ENCODE data around the gene ZBTB1.

GRCh38 chr14:64463195-64463594, 41.4 kb upstream of the ZBTB1 start:
- TF ChIP-seq, protein P1, sequence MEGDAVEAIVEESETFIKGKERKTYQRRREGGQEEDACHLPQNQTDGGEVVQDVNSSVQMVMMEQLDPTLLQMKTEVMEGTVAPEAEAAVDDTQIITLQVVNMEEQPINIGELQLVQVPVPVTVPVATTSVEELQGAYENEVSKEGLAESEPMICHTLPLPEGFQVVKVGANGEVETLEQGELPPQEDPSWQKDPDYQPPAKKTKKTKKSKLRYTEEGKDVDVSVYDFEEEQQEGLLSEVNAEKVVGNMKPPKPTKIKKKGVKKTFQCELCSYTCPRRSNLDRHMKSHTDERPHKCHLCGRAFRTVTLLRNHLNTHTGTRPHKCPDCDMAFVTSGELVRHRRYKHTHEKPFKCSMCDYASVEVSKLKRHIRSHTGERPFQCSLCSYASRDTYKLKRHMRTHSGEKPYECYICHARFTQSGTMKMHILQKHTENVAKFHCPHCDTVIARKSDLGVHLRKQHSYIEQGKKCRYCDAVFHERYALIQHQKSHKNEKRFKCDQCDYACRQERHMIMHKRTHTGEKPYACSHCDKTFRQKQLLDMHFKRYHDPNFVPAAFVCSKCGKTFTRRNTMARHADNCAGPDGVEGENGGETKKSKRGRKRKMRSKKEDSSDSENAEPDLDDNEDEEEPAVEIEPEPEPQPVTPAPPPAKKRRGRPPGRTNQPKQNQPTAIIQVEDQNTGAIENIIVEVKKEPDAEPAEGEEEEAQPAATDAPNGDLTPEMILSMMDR (IDR thresholded peaks at IDR 0.05; ENCODE audit: insufficient read depth, low read length, poor library complexity, severe bottlenecking) = no peak
- TF ChIP-seq EZH2phosphoT487 (conservative IDR thresholded peaks at IDR 0.05; ENCODE audit: low read length) = no peak
